Uterus (tissue), 4 donors: ENCODE measurements around the gene MT3. TPM values are rescaled to one million over a fixed set of nuclear protein-coding genes. Genes with fewer than 3 reads are reported as not detected.

ENCODE experiments used
- DNase-seq, 2 donors: peaks; one replicate each; pipeline ENCODE4 v3.0.0-alpha.2; 2019 to 2020
- H3K27ac ChIP-seq, 2 donors: fragments of 200-600 bp; sonication (generic); 1 replicate in 1 of 2; 2 replicates in 1 of 2; pipeline ENCODE4 v1.5.1; 2016 to 2018
- H3K27me3 ChIP-seq, 2 donors: fragments of 200-600 bp; sonication (generic); one replicate each; pipeline ENCODE4 v1.5.1; 2018 to 2019; ENCODE audit warnings: control low read depth in 1 of 2
- H3K36me3 ChIP-seq, 2 donors: fragments of 200-600 bp; sonication (generic); one replicate each; pipeline ENCODE4 v1.5.1; 2019; ENCODE audit warnings: control low read depth in 1 of 2
- H3K4me1 ChIP-seq, 2 donors: fragments of 200-600 bp; sonication (generic); one replicate each; pipeline ENCODE4 v1.5.1; 2018 to 2019; ENCODE audit warnings: control low read depth in 1 of 2
- H3K4me3 ChIP-seq, 2 donors: fragments of 200-600 bp; sonication (generic); 1 replicate in 1 of 2; 2 replicates in 1 of 2; pipeline ENCODE4 v1.5.1; 2018 to 2019; ENCODE audit warnings: mild to moderate bottlenecking in 1 of 2
- H3K9me3 ChIP-seq, 2 donors: fragments of 200-600 bp; sonication (generic); one replicate each; pipeline ENCODE4 v1.5.1; 2019; ENCODE audit warnings: control low read depth in 1 of 2
- CTCF ChIP-seq, 4 experiments: fragments of 200-600 bp in 2 of 4; fragments of 450-650 bp in 2 of 4; sonication (generic) in 2 of 4; IDR thresholded peaks; one replicate each; pipeline ENCODE4 v1.5.1; 2016 to 2019; ENCODE audit warnings: antibody characterized with exemption in 4 of 4, mild to moderate bottlenecking in 2 of 4, moderate library complexity in 1 of 4
- POLR2A ChIP-seq, 2 donors: fragments of 450-650 bp; IDR thresholded peaks; one replicate each; pipeline ENCODE4 v1.6.1; 2016; ENCODE audit warnings: antibody characterized with exemption in 2 of 2, mild to moderate bottlenecking in 1 of 2, moderate library complexity in 1 of 2
- intact Hi-C: fragments of 100-400 bp; cut with DNase I; formaldehyde crosslinking; loops from one replicate; pipeline ENCODE4 v1.15.1; 2023; ENCODE audit warnings: low total_unique reads
- total RNA-seq, 4 donors: library from RNA; depleted of rRNA in 3 of 4; stranded (reverse); fragments of >200 nt in 3 of 4; gene quantifications; one replicate each; pipeline versions ENCODE4 v1.1.0 to v1.2.4, GENCODE V29; 2014 to 2023
- donor health status: DM: yes; HTN: yes; CAD: no.

The MT3 gene
- total RNA-seq = not detected

- H3K27ac ChIP-seq = no peak within 1 kb of the TSS
- peak within 1 kb of the TSS in 1 of 2 donors; percentile 3 for H3K4me3 ChIP-seq
- TF ChIP-seq POLR2A (IDR thresholded peaks at IDR 0.05) (no peak), CTCF (IDR thresholded peaks at IDR 0.05) (no peak)
- H3K36me3 ChIP-seq = no peaks in the 10 kb centered on the region
- H3K27me3 ChIP-seq = no peaks in the 10 kb centered on the region
- no peaks in the 10 kb centered on the region for H3K9me3 ChIP-seq
- no peak for DNase-seq
- peaks cover 0 to 8% of the 10 kb centered on the region in 2 donors for H3K4me1 ChIP-seq
- intact Hi-C loops = no loop called here
Observed at GRCh38 chr16:56589141-56590039, at the start of gene MT3. Gene MT3, plus strand, starts transcription at chr16:56589528. Its CDS starts 63 bp downstream, at chr16:56589591.

- H3K9me3 ChIP-seq = no peaks in the 10 kb centered on the region
- no peak for TF ChIP-seq CTCF (IDR thresholded peaks at IDR 0.05)
- TF ChIP-seq POLR2A (IDR thresholded peaks at IDR 0.05) = no peak
- no peak overlapping the region for H3K4me3 ChIP-seq
- no peaks in the 10 kb centered on the region for H3K4me1 ChIP-seq
- H3K27ac ChIP-seq = peak overlapping the region; percentile 48 to 71
- intact Hi-C loops = no loop called here
- DNase-seq = peak in 1 of 2 donors; percentile 17
- H3K27me3 ChIP-seq = no peaks in the 10 kb centered on the region
- H3K36me3 ChIP-seq = no peaks in the 10 kb centered on the region
Observed at GRCh38 chr16:56539656-56540055, 49.7 kb upstream of the MT3 start.

GRCh38 chr16:56542039-56542438 is 47.3 kb upstream of the MT3 start:
- TF ChIP-seq POLR2A (IDR thresholded peaks at IDR 0.05) (no peak), CTCF (IDR thresholded peaks at IDR 0.05) (no peak)
- DNase-seq = no peak
- no peak overlapping the region for H3K27ac ChIP-seq
- no peak overlapping the region for H3K4me3 ChIP-seq
- intact Hi-C loops = no loop called here
- H3K27me3 ChIP-seq = no peaks in the 10 kb centered on the region
- H3K4me1 ChIP-seq = no peaks in the 10 kb centered on the region
- no peaks in the 10 kb centered on the region for H3K9me3 ChIP-seq
- H3K36me3 ChIP-seq = no peaks in the 10 kb centered on the region

- no peak for DNase-seq
- no peaks in the 10 kb centered on the region for H3K27me3 ChIP-seq
- intact Hi-C loops = no loop called here
- H3K9me3 ChIP-seq = no peaks in the 10 kb centered on the region
- TF ChIP-seq POLR2A (IDR thresholded peaks at IDR 0.05) = no peak
- no peak for TF ChIP-seq CTCF (IDR thresholded peaks at IDR 0.05)
- H3K27ac ChIP-seq = no peak overlapping the region
- no peak overlapping the region for H3K4me3 ChIP-seq
- H3K4me1 ChIP-seq = no peaks in the 10 kb centered on the region
- no peaks in the 10 kb centered on the region for H3K36me3 ChIP-seq
Observed at GRCh38 chr16:56547120-56547948, 42.0 kb upstream of the MT3 start.
